Gastroesophageal sphincter (tissue), 4 donors: ENCODE results near the gene ST6GALNAC3. TPM values are rescaled to one million over a fixed set of nuclear protein-coding genes. Genes with fewer than 3 reads are reported as not detected.

ENCODE experiments used
- ATAC-seq: fragments of 150-250 bp; one replicate; pipeline ENCODE4 v1.9.1; 2016; ENCODE audit warnings: mild to moderate bottlenecking, moderate library complexity
- H3K27ac ChIP-seq, 4 donors: fragments of 200-600 bp; sonication (generic) in 3 of 4; 1 replicate in 3 of 4; 2 replicates in 1 of 4; pipeline ENCODE4 v1.5.1; 2016 to 2019
- H3K27me3 ChIP-seq: fragments of 200-600 bp; sonication (generic); one replicate; pipeline ENCODE4 v1.5.1; 2019
- H3K36me3 ChIP-seq, 2 donors: fragments of 200-600 bp; sonication (generic); one replicate each; pipeline ENCODE4 v1.5.1; 2019; ENCODE audit warnings: control low read depth in 1 of 2
- H3K4me1 ChIP-seq, 3 donors: fragments of 200-600 bp; sonication (generic); 1 replicate in 2 of 3; 2 replicates in 1 of 3; pipeline ENCODE4 v1.5.1; 2016 to 2019; ENCODE audit warnings: control low read depth in 2 of 3
- H3K4me3 ChIP-seq, 2 donors: fragments of 200-600 bp; sonication (generic); one replicate each; pipeline ENCODE4 v1.5.1; 2019; ENCODE audit warnings: mild to moderate bottlenecking in 1 of 2, moderate library complexity in 1 of 2
- H3K9me3 ChIP-seq, 3 donors: fragments of 200-600 bp; sonication (generic); one replicate each; pipeline ENCODE4 v1.5.1; 2017 to 2019; ENCODE audit warnings: control low read depth in 2 of 3
- CTCF ChIP-seq, 4 experiments: fragments of 200-600 bp in 2 of 4; fragments of 450-650 bp in 2 of 4; sonication (generic) in 1 of 4; IDR thresholded peaks; one replicate each; pipeline ENCODE4 v1.5.1; 2017 to 2019; ENCODE audit warnings: antibody characterized with exemption in 4 of 4, mild to moderate bottlenecking in 2 of 4, moderate library complexity in 2 of 4
- EP300 ChIP-seq: sonication (generic); formaldehyde crosslinking; IDR thresholded peaks from one replicate; pipeline ENCODE4 v1.6.1; 2017; ENCODE audit warnings: antibody characterized with exemption, mild to moderate bottlenecking
- POLR2A ChIP-seq, 2 donors: fragments of 450-650 bp; IDR thresholded peaks; one replicate each; pipeline ENCODE4 v1.6.1; 2017; ENCODE audit warnings: antibody characterized with exemption in 2 of 2, mild to moderate bottlenecking in 2 of 2, moderate library complexity in 1 of 2
- POLR2AphosphoS5 ChIP-seq: sonication (generic); formaldehyde crosslinking; IDR thresholded peaks from one replicate; pipeline ENCODE4 v1.6.1; 2017; ENCODE audit warnings: antibody characterized with exemption
- WGBS, 2 donors: methylation state at CpG; one replicate each; pipeline ENCODE4 v1.1.5; 2018; ENCODE audit warnings: low coverage in 1 of 2; 5-methylcytosine and 5-hydroxymethylcytosine counted together
- total RNA-seq, 4 donors: library from RNA; depleted of rRNA; stranded (reverse); fragments of >200 nt; gene quantifications; one replicate each; pipeline ENCODE4 v1.1.0, GENCODE V29; 2016

The ST6GALNAC3 gene
- total RNA-seq, 4 donors from 2014 or later = 2.8 to 10.6 (median 3.3) TPM

GRCh38 chr1:76170084-76170483 is 95.5 kb downstream of the ST6GALNAC3 start:
- WGBS, 2 donors = no CpG with 5 or more reads among the region's 2 CpGs
- no peak for ATAC-seq
- Histone ChIP-seq H3K36me3 (no peaks in the 10 kb centered on the region), H3K4me3 (no peak overlapping the region), H3K27me3 (no peaks in the 10 kb centered on the region), H3K27ac (no peak overlapping the region), H3K4me1 (no peaks in the 10 kb centered on the region), H3K9me3 (peaks cover 0 to 11% (median 0%) of the 10 kb centered on the region in 3 donors)
- TF ChIP-seq POLR2AphosphoS5 = no peak
- no peak for TF ChIP-seq POLR2A (IDR thresholded peaks at IDR 0.05)

- no peak overlapping the region for H3K4me3 ChIP-seq
- H3K27me3 ChIP-seq = no peaks in the 10 kb centered on the region
- 67 to 82% methylated on average over 2 of the region's 2 CpGs for WGBS, 2 donors
- H3K9me3 ChIP-seq = peaks cover 0 to 11% (median 0%) of the 10 kb centered on the region in 3 donors
- TF ChIP-seq POLR2A (IDR thresholded peaks at IDR 0.05) (no peak), CTCF (IDR thresholded peaks at IDR 0.05) (no peak), EP300 (no peak), POLR2AphosphoS5 (no peak)
- no peak for ATAC-seq
- no peaks in the 10 kb centered on the region for H3K36me3 ChIP-seq
- no peaks in the 10 kb centered on the region for H3K4me1 ChIP-seq
- H3K27ac ChIP-seq = no peak overlapping the region
Measured at GRCh38 chr1:76170513-76170912, 96.0 kb downstream of the ST6GALNAC3 start.

GRCh38 chr1:76176000-76176399 is 101.5 kb downstream of the ST6GALNAC3 start:
- Histone ChIP-seq H3K27me3 (no peaks in the 10 kb centered on the region), H3K9me3 (peaks cover 0 to 7% (median 0%) of the 10 kb centered on the region in 3 donors), H3K4me3 (no peak overlapping the region), H3K27ac (no peak overlapping the region), H3K36me3 (peaks cover 0 to 6% of the 10 kb centered on the region in 2 donors), H3K4me1 (no peaks in the 10 kb centered on the region)
- TF ChIP-seq EP300 = no peak
- TF ChIP-seq CTCF (IDR thresholded peaks at IDR 0.05) = no peak
- TF ChIP-seq POLR2AphosphoS5 = no peak
- no peak for TF ChIP-seq POLR2A (IDR thresholded peaks at IDR 0.05)
- WGBS, 2 donors = 100% methylated on average over 2 of the region's 2 CpGs; no CpG with 5 or more reads in 1 of the 2 donors
- no peak for ATAC-seq

- no peak for ATAC-seq
- H3K4me3 ChIP-seq = no peak overlapping the region
- H3K9me3 ChIP-seq = peaks cover 0 to 7% (median 0%) of the 10 kb centered on the region in 3 donors
- no peaks in the 10 kb centered on the region for H3K27me3 ChIP-seq
- H3K36me3 ChIP-seq = peaks cover 0 to 7% of the 10 kb centered on the region in 2 donors
- no peaks in the 10 kb centered on the region for H3K4me1 ChIP-seq
- no peak for TF ChIP-seq POLR2A (IDR thresholded peaks at IDR 0.05)
- TF ChIP-seq EP300 = no peak
- TF ChIP-seq POLR2AphosphoS5 = no peak
- no peak for TF ChIP-seq CTCF (IDR thresholded peaks at IDR 0.05)
- H3K27ac ChIP-seq = no peak overlapping the region
- 69 to 76% methylated on average over 8 of the region's 8 CpGs for WGBS, 2 donors
Measured at GRCh38 chr1:76177615-76178014, 103.1 kb downstream of the ST6GALNAC3 start.

- TF ChIP-seq POLR2AphosphoS5 (no peak), EP300 (no peak), CTCF (IDR thresholded peaks at IDR 0.05) (no peak), POLR2A (IDR thresholded peaks at IDR 0.05) (no peak)
- Histone ChIP-seq H3K4me1 (no peaks in the 10 kb centered on the region), H3K4me3 (no peak overlapping the region), H3K27me3 (no peaks in the 10 kb centered on the region), H3K27ac (no peak overlapping the region), H3K36me3 (peaks cover 0 to 7% of the 10 kb centered on the region in 2 donors), H3K9me3 (no peaks in the 10 kb centered on the region)
- ATAC-seq = no peak
Measured at GRCh38 chr1:76179219-76179698, 104.7 kb downstream of the ST6GALNAC3 start.
